Testis (tissue), 2 donors: ENCODE measurements around the gene P2RY8.

Experiments
- CTCF ChIP-seq, 3 experiments: fragments of 450-650 bp in 2 of 3; fragments of 200-600 bp in 1 of 3; sonication (generic) in 1 of 3; IDR thresholded peaks; one replicate each; pipeline ENCODE4 v1.5.1; 2016 to 2019; ENCODE audit warnings: antibody characterized with exemption in 3 of 3, mild to moderate bottlenecking in 2 of 3, moderate library complexity in 1 of 3
- POLR2A ChIP-seq: fragments of 450-650 bp; IDR thresholded peaks from one replicate; pipeline ENCODE4 v1.6.1; 2017; ENCODE audit warnings: antibody characterized with exemption, mild to moderate bottlenecking, moderate library complexity

- TF ChIP-seq CTCF (IDR thresholded peaks at IDR 0.05): no peak
- no peak for TF ChIP-seq POLR2A
These were observed 94.1 kb downstream of the P2RY8 start for GRCh38 chrX:1442724-1443367.
